H9 (cell line): ENCODE data around the gene DBNDD1. TPM values are rescaled to one million over a fixed set of nuclear protein-coding genes. Genes with fewer than 3 reads are reported as not detected.
A peak's percentile ranks its signal among the peaks of the same experiment; 100 is the strongest.

Experiments used
- DNase-seq: peaks from one replicate; pipeline ENCODE4 v3.0.0-alpha.2; 2017
- H2AFZ ChIP-seq: one replicate; pipeline ENCODE4 v1.6.1; 2013; ENCODE audit warnings: mild to moderate bottlenecking, low read length, control low read depth, moderate library complexity
- H2AK5ac ChIP-seq: 2 replicates; pipeline ENCODE4 v1.6.1; 2013; ENCODE audit warnings: low read length, control low read depth, mixed read lengths; ENCODE audit not compliant: insufficient read length
- H2BK120ac ChIP-seq: one replicate; pipeline ENCODE4 v1.6.1; 2013; ENCODE audit warnings: low read depth, mild to moderate bottlenecking, low read length, control low read depth, inconsistent platforms; ENCODE audit not compliant: poor library complexity, severe bottlenecking
- H2BK12ac ChIP-seq: 2 replicates; pipeline ENCODE4 v1.6.1; 2013; ENCODE audit warnings: low read length, control low read depth, mixed read lengths, low read depth; ENCODE audit not compliant: insufficient read length
- H2BK15ac ChIP-seq: 2 replicates; pipeline ENCODE4 v1.6.1; 2013; ENCODE audit warnings: low read depth, low read length, control low read depth
- H2BK20ac ChIP-seq: one replicate; pipeline ENCODE4 v1.6.1; 2013; ENCODE audit warnings: low read depth, mild to moderate bottlenecking, low read length, control low read depth, inconsistent platforms; ENCODE audit not compliant: poor library complexity, severe bottlenecking
- H2BK5ac ChIP-seq: 2 replicates; pipeline ENCODE4 v1.6.1; 2013; ENCODE audit warnings: low read length, control low read depth, mixed read lengths; ENCODE audit not compliant: insufficient read length
- H3K14ac ChIP-seq: 2 replicates; pipeline ENCODE4 v1.6.1; 2013; ENCODE audit warnings: low read length, control low read depth; ENCODE audit not compliant: insufficient read depth
- H3K18ac ChIP-seq: 2 replicates; pipeline ENCODE4 v1.6.1; 2013; ENCODE audit warnings: low read depth, mild to moderate bottlenecking, mixed read lengths, low read length, control low read depth; ENCODE audit not compliant: insufficient read length
- H3K23ac ChIP-seq: 2 replicates; pipeline ENCODE4 v1.6.1; 2013; ENCODE audit warnings: low read length, control low read depth, mixed read lengths, low read depth; ENCODE audit not compliant: insufficient read length
- H3K23me2 ChIP-seq: 2 replicates; pipeline ENCODE4 v1.6.1; 2013; ENCODE audit warnings: low read depth, mild to moderate bottlenecking, mixed read lengths, low read length, control low read depth; ENCODE audit not compliant: insufficient read length, poor library complexity, severe bottlenecking
- H3K27ac ChIP-seq: 2 replicates; pipeline ENCODE4 v1.5.1; 2013; ENCODE audit warnings: low read length, control low read depth, mixed read lengths, low read depth; ENCODE audit not compliant: insufficient read length
- H3K27me3 ChIP-seq: 2 replicates; pipeline ENCODE4 v1.6.1; 2013; ENCODE audit warnings: low read length, control low read depth, inconsistent platforms; ENCODE audit not compliant: insufficient read depth
- H3K4ac ChIP-seq: 2 replicates; pipeline ENCODE4 v1.6.1; 2013; ENCODE audit warnings: low read depth, mild to moderate bottlenecking, control low read depth, inconsistent platforms, low read length, moderate library complexity
- H3K4me1 ChIP-seq: 2 replicates; pipeline ENCODE4 v1.6.1; 2013; ENCODE audit warnings: low read length, control low read depth, inconsistent platforms; ENCODE audit not compliant: insufficient read depth
- H3K4me2 ChIP-seq: 2 replicates; pipeline ENCODE4 v1.6.1; 2013; ENCODE audit warnings: low read length, control low read depth, mixed read lengths; ENCODE audit not compliant: insufficient read length, insufficient read depth
- H3K56ac ChIP-seq: 2 replicates; pipeline ENCODE4 v1.6.1; 2013; ENCODE audit warnings: low read depth, mild to moderate bottlenecking, mixed read lengths, low read length, control low read depth; ENCODE audit not compliant: insufficient read length
- H3K79me1 ChIP-seq: 2 replicates; pipeline ENCODE4 v1.6.1; 2013; ENCODE audit warnings: low read depth, mild to moderate bottlenecking, moderate library complexity, low read length, control low read depth, inconsistent platforms; ENCODE audit not compliant: insufficient read depth, poor library complexity, severe bottlenecking
- H3K79me2 ChIP-seq: 2 replicates; pipeline ENCODE4 v1.6.1; 2013; ENCODE audit warnings: low read length, control low read depth, inconsistent platforms; ENCODE audit not compliant: insufficient read depth
- H3K9ac ChIP-seq: 2 replicates; pipeline ENCODE4 v1.6.1; 2013; ENCODE audit warnings: low read length, control low read depth, mixed read lengths; ENCODE audit not compliant: insufficient read length; ENCODE audit errors: extremely low read depth
- H3K9me3 ChIP-seq: one replicate; pipeline ENCODE4 v1.6.1; 2013; ENCODE audit warnings: low read depth, low read length, inconsistent platforms; ENCODE audit not compliant: control insufficient read depth
- H3T11ph ChIP-seq: one replicate; pipeline ENCODE4 v1.6.1; 2013; ENCODE audit warnings: mild to moderate bottlenecking, low read length, control low read depth, inconsistent platforms
- H4K20me1 ChIP-seq: one replicate; pipeline ENCODE4 v1.6.1; 2013; ENCODE audit not compliant: control insufficient read depth, insufficient read length, insufficient read depth
- H4K5ac ChIP-seq: 2 replicates; pipeline ENCODE4 v1.6.1; 2013; ENCODE audit warnings: low read depth, mild to moderate bottlenecking, mixed read lengths, low read length, control low read depth; ENCODE audit not compliant: insufficient read length
- H4K8ac ChIP-seq: replicated peaks from 2 replicates; pipeline ENCODE4 v1.6.1; 2013; ENCODE audit warnings: low read length, control low read depth, mixed read lengths, low read depth; ENCODE audit not compliant: insufficient read length
- H4K91ac ChIP-seq: 2 replicates; pipeline ENCODE4 v1.6.1; 2013; ENCODE audit warnings: low read depth, mild to moderate bottlenecking, moderate library complexity, mixed read lengths, low read length, control low read depth; ENCODE audit not compliant: insufficient read length
- H3K27ac Mint-ChIP-seq, 3 experiments: 2 replicates in 2 of 3; 3 replicates in 1 of 3; pipeline ENCODE4 v1.8.0; 2020 to 2021; ENCODE audit warnings: mixed read lengths in 3 of 3, mild to moderate bottlenecking in 1 of 3, moderate library complexity in 1 of 3
- H3K27me3 Mint-ChIP-seq: 2 replicates; pipeline ENCODE4 v1.8.0; 2021; ENCODE audit warnings: low read depth, mild to moderate bottlenecking, moderate library complexity, mixed read lengths
- H3K36me3 Mint-ChIP-seq, 3 experiments: 2 replicates in 2 of 3; 3 replicates in 1 of 3; pipeline ENCODE4 v1.8.0; 2020 to 2021; ENCODE audit warnings: low read depth in 3 of 3, mixed read lengths in 3 of 3; ENCODE audit not compliant: insufficient read depth in 1 of 3
- H3K4me1 Mint-ChIP-seq, 2 experiments: 2 replicates each; pipeline ENCODE4 v1.8.0; 2020; ENCODE audit warnings: mixed read lengths in 2 of 2
- H3K4me3 Mint-ChIP-seq, 2 experiments: 2 replicates in 1 of 2; 3 replicates in 1 of 2; pipeline ENCODE4 v1.8.0; 2020 to 2021; ENCODE audit warnings: mild to moderate bottlenecking in 2 of 2, mixed read lengths in 2 of 2, moderate library complexity in 1 of 2
- H3K9me3 Mint-ChIP-seq, 2 experiments: 2 replicates in 1 of 2; 3 replicates in 1 of 2; pipeline ENCODE4 v1.8.0; 2020; ENCODE audit warnings: mild to moderate bottlenecking in 2 of 2, mixed read lengths in 2 of 2, moderate library complexity in 1 of 2
- CTCF ChIP-seq: fragments of 200-600 bp; sonication (generic); conservative IDR thresholded peaks from 3 replicates; pipeline ENCODE4 v1.8.0; 2021; ENCODE audit warnings: antibody characterized with exemption, mild to moderate bottlenecking
- WGBS: extraction: QIAGEN DNeasy Blood & Tissue Kit; methylation state at CpG from one replicate; pipeline ENCODE4 v1.1.7; 2013; ENCODE audit warnings: missing lambda C conversion rate, low lambda C conversion rate, mixed read lengths; ENCODE audit not compliant: insufficient read length; ENCODE audit errors: extremely low coverage; 5-methylcytosine and 5-hydroxymethylcytosine counted together
- total RNA-seq: library from RNA; stranded (reverse); gene quantifications from 2 replicates; pipeline ENCODE4 v1.2.1, GENCODE V29; 2021

Gene DBNDD1
- total RNA-seq, 1 experiment from 2014 or later, result 87.3 TPM

DNA sequence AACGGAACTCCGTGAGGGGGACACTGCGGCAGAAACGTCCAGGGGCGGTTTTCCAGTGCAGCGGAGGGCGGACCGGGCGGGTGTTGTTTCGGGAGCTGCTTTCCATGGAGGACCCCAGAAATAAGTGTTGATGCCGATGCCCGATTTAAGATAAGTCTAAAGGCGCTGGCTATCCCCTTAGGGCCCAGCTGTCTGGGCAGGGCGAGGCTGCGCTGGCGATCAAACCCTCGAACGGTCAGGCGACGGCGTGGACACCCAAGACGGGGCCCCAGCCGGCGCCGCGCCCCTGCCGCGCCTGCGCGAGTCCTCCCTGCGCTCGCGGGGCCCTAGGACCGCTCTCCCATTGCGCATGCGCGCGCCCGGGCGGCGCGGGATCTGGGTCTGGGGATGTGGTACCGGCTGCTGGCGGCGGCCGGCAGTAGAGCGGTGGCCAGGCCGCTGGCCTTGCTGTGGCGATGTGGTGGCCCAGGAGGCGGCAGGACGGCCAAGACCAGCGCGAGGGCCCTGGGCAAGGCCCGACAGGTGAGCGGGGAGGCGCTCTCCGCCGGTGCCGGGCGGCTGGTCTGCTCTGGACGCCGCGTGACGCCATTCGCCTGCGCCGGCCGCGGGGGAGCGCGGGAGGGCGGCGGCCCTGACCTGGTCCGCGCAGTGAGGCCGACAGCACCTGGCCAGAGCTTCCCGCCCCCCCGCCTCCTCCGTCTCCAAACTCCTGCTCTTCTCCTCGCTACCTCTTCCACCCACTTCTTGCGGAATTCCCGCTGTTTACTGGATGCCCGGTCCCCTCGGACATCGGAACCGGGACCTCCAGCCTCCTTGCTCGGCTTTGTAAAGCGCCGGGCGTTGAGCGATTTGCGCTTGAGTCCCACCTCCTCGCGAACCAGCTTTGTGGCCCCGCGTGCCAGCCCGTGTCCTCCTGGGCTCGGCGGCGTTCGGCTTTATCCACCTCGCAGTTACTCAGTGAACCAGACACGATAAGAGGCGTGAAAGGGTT is 46.7 kb downstream of the DBNDD1 start:
- no peaks in the 10 kb centered on the region for H3K9me3 ChIP-seq
- peaks cover 4% of the 10 kb centered on the region; the same call in 1 of the 2 replicates for H3K79me2 ChIP-seq
- H3K4me2 ChIP-seq, result peak overlapping the region; percentile 77
- no peaks in the 10 kb centered on the region for H4K20me1 ChIP-seq
- no peak overlapping the region for H2BK20ac ChIP-seq
- TF ChIP-seq CTCF, result 0 out of 3 replicates have a peak, but pooled peaks have one; percentile 15
- no peak overlapping the region for H3K23ac ChIP-seq
- H3K9ac ChIP-seq, result peak overlapping the region; percentile 98
- Mint-ChIP-seq H3K4me1 (peaks cover 12 to 16% of the 10 kb centered on the region in 2 experiments), H3K4me3 (peak overlapping the region; percentile 97 to 99), H3K27ac (peak overlapping the region; percentile 98 to 99 (median 99)), H3K27me3 (peaks cover 20% of the 10 kb centered on the region), H3K36me3 (peaks cover 21 to 39% (median 35%) of the 10 kb centered on the region in 3 experiments), H3K9me3 (peaks cover 16 to 22% of the 10 kb centered on the region in 2 experiments)
- H2BK120ac ChIP-seq, result no peak overlapping the region
- H4K5ac ChIP-seq, result peak overlapping the region; percentile 50
- no peak overlapping the region for H3T11ph ChIP-seq
- peak overlapping the region; percentile 98 for H2BK5ac ChIP-seq
- H3K79me1 ChIP-seq, result peaks cover 2% of the 10 kb centered on the region
- H4K91ac ChIP-seq, result no peak overlapping the region
- H2AK5ac ChIP-seq, result no peak overlapping the region
- H3K27ac ChIP-seq, result peak overlapping the region; percentile 21
- no peaks in the 10 kb centered on the region for H3K4me1 ChIP-seq
- H3K23me2 ChIP-seq, result peaks cover 13% of the 10 kb centered on the region
- no peak overlapping the region for H4K8ac ChIP-seq
- no peak overlapping the region; the same call in 1 of the 2 replicates for H3K4ac ChIP-seq
- no CpG with 5 or more reads among the region's 104 CpGs for WGBS
- H3K18ac ChIP-seq, result peak overlapping the region; percentile 100
- no peaks in the 10 kb centered on the region for H3K27me3 ChIP-seq
- no peak overlapping the region for H2AFZ ChIP-seq
- DNase-seq, result peak; percentile 90
- peak overlapping the region; percentile 91 for H2BK12ac ChIP-seq
- H3K56ac ChIP-seq, result peak overlapping the region; percentile 37
- peak overlapping the region; percentile 69; the same call in 1 of the 2 replicates for H2BK15ac ChIP-seq
- H3K14ac ChIP-seq, result peak overlapping the region; percentile 100
